Sigmoid colon (tissue), 7 donors: Measurements from ENCODE around the gene CHMP1A. TPM values are rescaled to one million over a fixed set of nuclear protein-coding genes. Genes with fewer than 3 reads are reported as not detected.
A peak's percentile ranks its signal among the peaks of the same experiment; 100 is the strongest.

ENCODE experiments used
- DNase-seq: peaks from one replicate; pipeline ENCODE4 v3.0.0-alpha.2; 2019
- H3K27ac ChIP-seq, 4 donors: fragments of 200-600 bp; sonication (generic); one replicate each; pipeline ENCODE4 v1.5.1; 2016 to 2019; ENCODE audit warnings: mild to moderate bottlenecking in 1 of 4
- H3K27me3 ChIP-seq, 3 donors: fragments of 200-600 bp; sonication (generic); one replicate each; pipeline ENCODE4 v1.5.1; 2019; ENCODE audit warnings: mild to moderate bottlenecking in 1 of 3
- H3K36me3 ChIP-seq, 4 donors: fragments of 200-600 bp; sonication (generic); one replicate each; pipeline ENCODE4 v1.5.1; 2016 to 2019
- H3K4me1 ChIP-seq, 4 donors: fragments of 200-600 bp; sonication (generic); one replicate each; pipeline ENCODE4 v1.5.1; 2017 to 2019
- H3K4me3 ChIP-seq, 4 donors: fragments of 200-600 bp; sonication (generic); one replicate each; pipeline ENCODE4 v1.5.1; 2017 to 2019; ENCODE audit warnings: mild to moderate bottlenecking in 2 of 4, moderate library complexity in 1 of 4
- H3K9me3 ChIP-seq, 4 donors: fragments of 200-600 bp in 3 of 4; sonication (generic) in 3 of 4; one replicate each; pipeline versions ENCODE4 v1.5.1 to v1.6.1; 2013 to 2019
- CTCF ChIP-seq, 4 experiments: fragments of 450-650 bp in 3 of 4; fragments of 200-600 bp in 1 of 4; IDR thresholded peaks; one replicate each; pipeline ENCODE4 v1.5.1; 2016 to 2019; ENCODE audit warnings: antibody characterized with exemption in 4 of 4, mild to moderate bottlenecking in 3 of 4, moderate library complexity in 2 of 4
- EP300 ChIP-seq, 4 donors: sonication (generic); formaldehyde crosslinking; IDR thresholded peaks; one replicate each; pipeline ENCODE4 v1.6.1; 2017; ENCODE audit warnings: antibody characterized with exemption in 4 of 4
- POLR2A ChIP-seq, 2 donors: fragments of 450-650 bp; IDR thresholded peaks; one replicate each; pipeline ENCODE4 v1.6.1; 2016; ENCODE audit warnings: antibody characterized with exemption in 2 of 2, mild to moderate bottlenecking in 2 of 2, moderate library complexity in 2 of 2
- POLR2AphosphoS5 ChIP-seq, 4 donors: sonication (generic); formaldehyde crosslinking; IDR thresholded peaks; one replicate each; pipeline ENCODE4 v1.6.1; 2017; ENCODE audit warnings: antibody characterized with exemption in 4 of 4
- WGBS, 2 donors: extraction: QIAGEN DNeasy Blood & Tissue Kit; methylation state at CpG; one replicate each; pipeline ENCODE4 v1.1.7; 2013; 5-methylcytosine and 5-hydroxymethylcytosine counted together
- intact Hi-C: fragments of 100-400 bp; cut with DNase I; formaldehyde crosslinking; loops from one replicate; pipeline ENCODE4 v1.15.1; 2023
- polyA plus RNA-seq, 3 donors: library from polyadenylated mRNA; stranded (reverse); fragments of 200-250 nt; gene quantifications; one replicate each; pipeline ENCODE4 v1.2.3, GENCODE V29; 2013
- total RNA-seq, 4 donors: library from RNA; depleted of rRNA; stranded (reverse); fragments of >200 nt; gene quantifications; one replicate each; pipeline ENCODE4 v1.1.0, GENCODE V29; 2016
- donor health status: healthy with polysubstance abuse.
- donor health status: Bipolar disorder and iron deficiency.
- donor health status: healthy.

Gene CHMP1A
- total and polyA plus RNA-seq, 7 donors = 42.8 to 157 (median 75.9) TPM

GRCh38 chr16:89641458-89642119, 15.9 kb downstream of the CHMP1A start:
- WGBS, 2 donors = 54 to 55% methylated on average over 14 of the region's 14 CpGs
- intact Hi-C loops = no loop called here
- H3K27ac ChIP-seq = peak overlapping the region in 2 of 4 donors; percentile 55 to 58
- H3K4me3 ChIP-seq = peak overlapping the region in 2 of 4 donors; percentile 41 to 45
- H3K36me3 ChIP-seq = peaks cover 12 to 27% (median 20%) of the 10 kb centered on the region in 4 donors
- H3K27me3 ChIP-seq = no peaks in the 10 kb centered on the region
- no peak for TF ChIP-seq EP300 (IDR thresholded peaks at IDR 0.05)
- peak in 1 of 4 experiments; percentile 16 for TF ChIP-seq CTCF (IDR thresholded peaks at IDR 0.05)
- no peak for TF ChIP-seq POLR2A (IDR thresholded peaks at IDR 0.05)
- no peak for TF ChIP-seq POLR2AphosphoS5 (IDR thresholded peaks at IDR 0.05)
- no peak for DNase-seq
- no peaks in the 10 kb centered on the region for H3K9me3 ChIP-seq
- H3K4me1 ChIP-seq = peaks cover 0 to 14% (median 11%) of the 10 kb centered on the region in 4 donors

DNA sequence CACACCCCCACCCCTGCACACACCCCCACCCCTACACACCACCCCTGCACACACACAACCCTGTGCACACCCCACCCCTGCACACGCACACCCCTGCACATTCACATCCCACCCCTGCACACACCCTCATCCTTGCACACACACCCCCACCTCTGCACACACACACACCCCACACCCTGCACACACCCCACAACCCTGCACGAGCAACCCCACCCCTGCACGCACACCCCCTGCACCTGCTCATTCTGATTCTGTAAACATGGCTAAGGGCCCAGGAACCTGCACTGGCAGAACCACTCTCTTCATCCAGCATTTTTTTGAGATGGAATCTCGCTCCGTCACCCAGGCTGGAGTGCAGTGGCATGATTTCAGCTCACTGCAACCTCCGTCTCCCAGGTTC, 18.1 kb downstream of the CHMP1A start:
- Histone ChIP-seq H3K27me3 (no peaks in the 10 kb centered on the region), H3K4me3 (no peak overlapping the region), H3K36me3 (peaks cover 0 to 4% (median 1%) of the 10 kb centered on the region in 4 donors), H3K9me3 (no peaks in the 10 kb centered on the region), H3K4me1 (peaks cover 0 to 14% (median 11%) of the 10 kb centered on the region in 4 donors), H3K27ac (no peak overlapping the region)
- intact Hi-C loops = no loop called here
- WGBS, 2 donors = 15 to 73% methylated on average over 6 of the region's 6 CpGs
- no peak for DNase-seq
- no peak for TF ChIP-seq CTCF (IDR thresholded peaks at IDR 0.05)
- TF ChIP-seq EP300 (IDR thresholded peaks at IDR 0.05) = no peak
- TF ChIP-seq POLR2A (IDR thresholded peaks at IDR 0.05) = no peak
- no peak for TF ChIP-seq POLR2AphosphoS5 (IDR thresholded peaks at IDR 0.05)

- H3K4me1 ChIP-seq = peaks cover 0 to 14% (median 11%) of the 10 kb centered on the region in 4 donors
- no peak overlapping the region for H3K4me3 ChIP-seq
- intact Hi-C loops = no loop called here
- TF ChIP-seq CTCF (IDR thresholded peaks at IDR 0.05) (no peak), EP300 (IDR thresholded peaks at IDR 0.05) (no peak), POLR2A (IDR thresholded peaks at IDR 0.05) (no peak), POLR2AphosphoS5 (IDR thresholded peaks at IDR 0.05) (no peak)
- peaks cover 0 to 4% (median 4%) of the 10 kb centered on the region in 3 donors for H3K27me3 ChIP-seq
- H3K27ac ChIP-seq = no peak overlapping the region
- H3K9me3 ChIP-seq = no peaks in the 10 kb centered on the region
- DNase-seq = no peak
- H3K36me3 ChIP-seq = no peaks in the 10 kb centered on the region
- WGBS, 2 donors = 57 to 77% methylated on average over 10 of the region's 10 CpGs
Measured at GRCh38 chr16:89638455-89638854, 19.1 kb downstream of the CHMP1A start.

DNA sequence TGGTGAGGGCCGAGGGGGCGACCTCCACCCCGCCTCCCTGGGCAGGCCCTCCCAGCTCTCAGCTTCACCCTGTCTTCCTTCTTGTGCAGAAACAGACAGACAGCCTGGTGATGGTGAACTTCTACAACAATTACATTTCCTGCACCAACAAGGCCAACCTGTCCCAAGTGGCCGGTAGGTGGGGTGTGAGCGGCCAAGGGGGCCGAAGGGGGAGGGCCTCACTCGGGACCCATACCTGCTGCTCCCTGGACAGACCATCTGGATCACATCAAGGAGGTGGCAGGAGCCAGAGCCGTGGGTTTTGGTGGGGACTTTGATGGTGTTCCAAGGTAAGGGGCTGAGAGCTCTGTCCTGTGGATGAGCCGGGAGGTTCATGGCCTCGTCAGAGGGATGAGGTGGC, 20.1 kb downstream of the CHMP1A start:
- Histone ChIP-seq H3K9me3 (no peaks in the 10 kb centered on the region), H3K27ac (no peak overlapping the region), H3K36me3 (no peaks in the 10 kb centered on the region), H3K4me3 (no peak overlapping the region), H3K4me1 (peaks cover 0 to 14% (median 11%) of the 10 kb centered on the region in 4 donors), H3K27me3 (peaks cover 0 to 15% (median 13%) of the 10 kb centered on the region in 3 donors)
- TF ChIP-seq EP300 (IDR thresholded peaks at IDR 0.05) (no peak), CTCF (IDR thresholded peaks at IDR 0.05) (no peak), POLR2AphosphoS5 (IDR thresholded peaks at IDR 0.05) (no peak), POLR2A (IDR thresholded peaks at IDR 0.05) (no peak)
- 69 to 84% methylated on average over 10 of the region's 10 CpGs for WGBS, 2 donors
- no peak for DNase-seq
- intact Hi-C loops = no loop called here
